Thyroid gland (tissue), 4 donors: ENCODE data around the gene KYAT1. TPM values are rescaled to one million over a fixed set of nuclear protein-coding genes. Genes with fewer than 3 reads are reported as not detected.

ENCODE experiments used
- total RNA-seq, 4 donors: library from RNA; depleted of rRNA; stranded (reverse); fragments of >200 nt; gene quantifications; one replicate each; pipeline ENCODE4 v1.2.3, GENCODE V29; 2016

The KYAT1 gene
- total RNA-seq, 4 donors from 2014 or later, result 5.8 to 12.6 (median 12.3) TPM

Other genes with a start within 250 kb of the KYAT1 start
- 100 to 1,000 TPM in 2 of 4 donors, 10 to 100 TPM in 2; 86.1 to 179 (median 132) TPM for gene DYNC2I2, start 225.1 kb downstream of the KYAT1 start, total RNA-seq
- 100 to 1,000 TPM; 173 to 217 (median 202) TPM for gene SET, start 192.7 kb downstream of the KYAT1 start, total RNA-seq
- gene PKN3, start 179.4 kb downstream of the KYAT1 start, total RNA-seq, result 1 to 10 TPM; 4.4 to 7.6 (median 6.4) TPM
- gene ZDHHC12, start 157.8 kb downstream of the KYAT1 start, total RNA-seq, result 10 to 100 TPM; 21.2 to 45.7 (median 33.7) TPM
- 100 to 1,000 TPM in 1 of 4 donors, 10 to 100 TPM in 3; 45.1 to 129 (median 70.2) TPM for gene ZER1, start 110.0 kb downstream of the KYAT1 start, total RNA-seq
- gene TBC1D13, start 94.7 kb downstream of the KYAT1 start, total RNA-seq, result 10 to 100 TPM; 18.6 to 32.1 (median 27.6) TPM
- gene ENDOG, start 63.5 kb downstream of the KYAT1 start, total RNA-seq, result 10 to 100 TPM; 15.2 to 74.6 (median 40.1) TPM
- 10 to 100 TPM; 16.7 to 38.4 (median 27.4) TPM for gene SPOUT1, start 52.2 kb downstream of the KYAT1 start, total RNA-seq
- gene LRRC8A, start 183 bp upstream of the KYAT1 start, total RNA-seq, result 10 to 100 TPM; 56.3 to 65.6 (median 61.5) TPM
- gene PHYHD1, start 39.0 kb upstream of the KYAT1 start, total RNA-seq, result 10 to 100 TPM; 10.1 to 65.3 (median 39.4) TPM
- gene DOLK, start 65.7 kb upstream of the KYAT1 start, total RNA-seq, result 10 to 100 TPM; 21.1 to 25.2 (median 22.2) TPM
- 10 to 100 TPM; 27.1 to 78.2 (median 35.8) TPM for gene NUP188, start 65.7 kb upstream of the KYAT1 start, total RNA-seq
- 100 to 1,000 TPM in 1 of 4 donors, 10 to 100 TPM in 3; 89.5 to 139 (median 93.7) TPM for gene SH3GLB2, start 146.4 kb upstream of the KYAT1 start, total RNA-seq
- 10 to 100 TPM; 23.9 to 78.8 (median 50.0) TPM for gene MIGA2, start 154.7 kb upstream of the KYAT1 start, total RNA-seq
- gene DOLPP1, start 199.2 kb upstream of the KYAT1 start, total RNA-seq, result 10 to 100 TPM in 1 of 4 donors, 1 to 10 TPM in 3; 6.0 to 10.9 (median 8.3) TPM
- 10 to 100 TPM; 44.0 to 59.0 (median 54.1) TPM for gene CRAT, start 228.8 kb upstream of the KYAT1 start, total RNA-seq
- gene PTPA, start 229.5 kb upstream of the KYAT1 start, total RNA-seq, result 100 to 1,000 TPM in 2 of 4 donors, 10 to 100 TPM in 2; 45.0 to 117 (median 89.5) TPM